Liver (tissue), 9 donors: ENCODE data around the gene ACCS. TPM values are rescaled to one million over a fixed set of nuclear protein-coding genes. Genes with fewer than 3 reads are reported as not detected.

Experiments used
- DNase-seq: peaks from one replicate; pipeline ENCODE4 v3.0.0-alpha.2; 2017; ENCODE audit warnings: low spot score
- H3K27ac ChIP-seq, 2 donors: one replicate each; pipeline ENCODE4 v1.7.0; 2013; ENCODE audit warnings: inconsistent platforms in 2 of 2, low read length in 2 of 2, control low read depth in 1 of 2, low read depth in 1 of 2, mild to moderate bottlenecking in 1 of 2
- H3K27me3 ChIP-seq, 4 donors: one replicate each; pipeline versions ENCODE4 v1.6.1 to v1.7.0; 2013; ENCODE audit warnings: low read length in 3 of 4, inconsistent platforms in 1 of 4, mild to moderate bottlenecking in 1 of 4, moderate library complexity in 1 of 4; ENCODE audit not compliant: control insufficient read depth in 4 of 4, insufficient read depth in 4 of 4
- H3K36me3 ChIP-seq, 4 donors: one replicate each; pipeline versions ENCODE4 v1.6.1 to v1.7.0; 2013; ENCODE audit warnings: low read length in 3 of 4, mild to moderate bottlenecking in 3 of 4, low read depth in 1 of 4, moderate library complexity in 1 of 4; ENCODE audit not compliant: control insufficient read depth in 4 of 4, insufficient read depth in 3 of 4
- H3K4me1 ChIP-seq, 4 donors: one replicate each; pipeline versions ENCODE4 v1.6.1 to v1.7.0; 2013; ENCODE audit warnings: low read length in 3 of 4, mild to moderate bottlenecking in 3 of 4, moderate library complexity in 1 of 4; ENCODE audit not compliant: control insufficient read depth in 4 of 4, insufficient read depth in 4 of 4
- H3K4me3 ChIP-seq, 3 donors: one replicate each; pipeline versions ENCODE4 v1.6.1 to v1.7.0; 2013; ENCODE audit warnings: low read length in 3 of 3, control low read depth in 1 of 3, low read depth in 1 of 3, mild to moderate bottlenecking in 1 of 3
- H3K9ac ChIP-seq, 2 donors: one replicate each; pipeline ENCODE4 v1.7.0; 2013; ENCODE audit warnings: low read length in 2 of 2, mild to moderate bottlenecking in 2 of 2, moderate library complexity in 2 of 2, control low read depth in 1 of 2, low read depth in 1 of 2
- H3K9me3 ChIP-seq, 4 donors: one replicate each; pipeline versions ENCODE4 v1.6.1 to v1.7.0; 2013; ENCODE audit warnings: low read length in 3 of 4; ENCODE audit not compliant: control insufficient read depth in 4 of 4
- ATF3 ChIP-seq: IDR thresholded peaks from 2 replicates; pipeline ENCODE4 v1.6.1; 2016; ENCODE audit warnings: antibody characterized with exemption
- CTCF ChIP-seq: fragments of 150-350 bp; IDR thresholded peaks from 2 replicates; pipeline ENCODE4 v1.5.1; 2017; ENCODE audit warnings: improper control_type of control experiment, low read depth, low read length; ENCODE audit not compliant: missing input control
- EGR1 ChIP-seq, 2 donors: IDR thresholded peaks; 2 replicates each; pipeline ENCODE4 v1.6.1; 2016 to 2018; ENCODE audit warnings: antibody characterized with exemption in 2 of 2, low read depth in 2 of 2
- FOXA1 ChIP-seq: IDR thresholded peaks from 2 replicates; pipeline ENCODE4 v1.6.1; 2016; ENCODE audit warnings: antibody characterized with exemption
- FOXA2 ChIP-seq: IDR thresholded peaks from 2 replicates; pipeline ENCODE4 v1.6.1; 2016; ENCODE audit warnings: antibody characterized with exemption
- GABPA ChIP-seq, 2 donors: IDR thresholded peaks in 1 of 2; conservative IDR thresholded peaks in 1 of 2; 2 replicates each; pipeline ENCODE4 v1.6.1; 2016; ENCODE audit warnings: antibody characterized with exemption in 2 of 2, mild to moderate bottlenecking in 1 of 2, moderate library complexity in 1 of 2
- HNF4A ChIP-seq, 2 donors: conservative IDR thresholded peaks; 2 replicates each; pipeline ENCODE4 v1.6.1; 2016; ENCODE audit warnings: antibody characterized with exemption in 2 of 2, mild to moderate bottlenecking in 2 of 2
- HNF4G ChIP-seq: IDR thresholded peaks from 2 replicates; pipeline ENCODE4 v1.6.1; 2016; ENCODE audit warnings: antibody characterized with exemption
- JUND ChIP-seq, 2 donors: IDR thresholded peaks; 2 replicates each; pipeline ENCODE4 v1.6.1; 2016; ENCODE audit warnings: antibody characterized with exemption in 2 of 2
- MAX ChIP-seq: IDR thresholded peaks from 2 replicates; pipeline ENCODE4 v1.6.1; 2016; ENCODE audit warnings: antibody characterized with exemption
- NR2F2 ChIP-seq: IDR thresholded peaks from 2 replicates; pipeline ENCODE4 v1.6.1; 2016; ENCODE audit warnings: antibody characterized with exemption
- RAD21 ChIP-seq, 2 donors: IDR thresholded peaks; 2 replicates each; pipeline ENCODE4 v1.6.1; 2016; ENCODE audit warnings: antibody characterized with exemption in 2 of 2, mild to moderate bottlenecking in 2 of 2
- RXRA ChIP-seq, 2 donors: IDR thresholded peaks; 2 replicates each; pipeline ENCODE4 v1.6.1; 2017 to 2018; ENCODE audit warnings: antibody characterized with exemption in 2 of 2, mild to moderate bottlenecking in 1 of 2
- SP1 ChIP-seq: IDR thresholded peaks from 2 replicates; pipeline ENCODE4 v1.6.1; 2018; ENCODE audit warnings: antibody characterized with exemption, mild to moderate bottlenecking
- TAF1 ChIP-seq: conservative IDR thresholded peaks from 2 replicates; pipeline ENCODE4 v1.6.1; 2016; ENCODE audit warnings: antibody characterized with exemption, mild to moderate bottlenecking
- YY1 ChIP-seq: IDR thresholded peaks from 2 replicates; pipeline ENCODE4 v1.6.1; 2016; ENCODE audit warnings: antibody characterized with exemption, mild to moderate bottlenecking
- WGBS: extraction: QIAGEN DNeasy Blood & Tissue Kit; methylation state at CpG from one replicate; pipeline ENCODE4 v1.1.7; 2013; 5-methylcytosine and 5-hydroxymethylcytosine counted together
- polyA plus RNA-seq, 2 donors: library from polyadenylated mRNA; stranded (reverse) in 1 of 2; unstranded in 1 of 2; fragments of 200-250 nt in 1 of 2; fragments of >200 nt in 1 of 2; fragmentation: Nextera tagmentation in 1 of 2; extraction: Ambion mirVana in 1 of 2; gene quantifications; one replicate each; pipeline versions ENCODE4 v1.2.1 to v1.2.3, GENCODE V29; 2013 to 2015
- total RNA-seq, 2 donors: library from RNA; depleted of rRNA; stranded (reverse); fragments of >200 nt; gene quantifications; one replicate each; pipeline ENCODE4 v1.2.3, GENCODE V29; 2014
- TF ChIP-seq, protein P1 (sequence below): IDR thresholded peaks from 2 replicates; pipeline ENCODE4 v1.6.1; 2016; ENCODE audit warnings: antibody characterized with exemption, mild to moderate bottlenecking
- TF ChIP-seq, protein P2 (sequence below): IDR thresholded peaks from 2 replicates; pipeline ENCODE4 v1.6.1; 2016; ENCODE audit warnings: antibody characterized with exemption
- donor health status: healthy.
- donor health status: healthy.
- donor health status: healthy.
- donor health status: healthy.
- donor health status: healthy.

The ACCS gene
- total and polyA plus RNA-seq, 4 donors = 8.7 to 17.5 (median 10.9) TPM

DNA sequence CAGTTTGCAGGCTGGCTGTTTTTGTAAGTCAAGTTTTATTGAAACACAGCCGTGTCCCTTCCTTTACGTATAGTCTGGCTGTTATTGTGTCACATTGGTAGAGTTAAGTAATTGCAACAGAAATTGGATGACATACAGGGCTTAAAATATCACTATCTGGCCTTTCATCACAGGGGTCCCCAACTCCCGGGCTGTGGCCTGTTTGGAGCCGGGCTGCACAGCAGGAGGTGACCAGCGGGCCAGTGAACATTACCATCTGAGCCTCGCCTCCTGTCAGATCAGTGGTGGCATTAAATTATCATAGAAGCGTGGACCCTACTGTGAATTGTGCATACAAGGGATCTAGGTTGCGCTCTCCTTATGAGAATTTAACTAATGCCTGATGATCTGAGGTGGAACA, 61.1 kb downstream of the ACCS start:
- H3K9me3 ChIP-seq = no peaks in the 10 kb centered on the region
- no peak overlapping the region for H3K27ac ChIP-seq
- 95% methylated on average over 8 of the region's 8 CpGs for WGBS
- no peak overlapping the region for H3K9ac ChIP-seq
- no peak for TF ChIP-seq FOXA2
- no peak for TF ChIP-seq TAF1
- no peak for TF ChIP-seq HNF4G
- TF ChIP-seq NR2F2 = no peak
- TF ChIP-seq, protein P1, sequence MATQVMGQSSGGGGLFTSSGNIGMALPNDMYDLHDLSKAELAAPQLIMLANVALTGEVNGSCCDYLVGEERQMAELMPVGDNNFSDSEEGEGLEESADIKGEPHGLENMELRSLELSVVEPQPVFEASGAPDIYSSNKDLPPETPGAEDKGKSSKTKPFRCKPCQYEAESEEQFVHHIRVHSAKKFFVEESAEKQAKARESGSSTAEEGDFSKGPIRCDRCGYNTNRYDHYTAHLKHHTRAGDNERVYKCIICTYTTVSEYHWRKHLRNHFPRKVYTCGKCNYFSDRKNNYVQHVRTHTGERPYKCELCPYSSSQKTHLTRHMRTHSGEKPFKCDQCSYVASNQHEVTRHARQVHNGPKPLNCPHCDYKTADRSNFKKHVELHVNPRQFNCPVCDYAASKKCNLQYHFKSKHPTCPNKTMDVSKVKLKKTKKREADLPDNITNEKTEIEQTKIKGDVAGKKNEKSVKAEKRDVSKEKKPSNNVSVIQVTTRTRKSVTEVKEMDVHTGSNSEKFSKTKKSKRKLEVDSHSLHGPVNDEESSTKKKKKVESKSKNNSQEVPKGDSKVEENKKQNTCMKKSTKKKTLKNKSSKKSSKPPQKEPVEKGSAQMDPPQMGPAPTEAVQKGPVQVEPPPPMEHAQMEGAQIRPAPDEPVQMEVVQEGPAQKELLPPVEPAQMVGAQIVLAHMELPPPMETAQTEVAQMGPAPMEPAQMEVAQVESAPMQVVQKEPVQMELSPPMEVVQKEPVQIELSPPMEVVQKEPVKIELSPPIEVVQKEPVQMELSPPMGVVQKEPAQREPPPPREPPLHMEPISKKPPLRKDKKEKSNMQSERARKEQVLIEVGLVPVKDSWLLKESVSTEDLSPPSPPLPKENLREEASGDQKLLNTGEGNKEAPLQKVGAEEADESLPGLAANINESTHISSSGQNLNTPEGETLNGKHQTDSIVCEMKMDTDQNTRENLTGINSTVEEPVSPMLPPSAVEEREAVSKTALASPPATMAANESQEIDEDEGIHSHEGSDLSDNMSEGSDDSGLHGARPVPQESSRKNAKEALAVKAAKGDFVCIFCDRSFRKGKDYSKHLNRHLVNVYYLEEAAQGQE = no peak
- TF ChIP-seq CTCF = no peak
- TF ChIP-seq GABPA (IDR thresholded peaks at IDR 0.05 in 1 of 2, conservative IDR thresholded peaks at IDR 0.05 in 1 of 2) = no peak
- no peak for TF ChIP-seq HNF4A (conservative IDR thresholded peaks at IDR 0.05)
- TF ChIP-seq JUND (IDR thresholded peaks at IDR 0.05) = no peak
- TF ChIP-seq RXRA (IDR thresholded peaks at IDR 0.05) = no peak
- TF ChIP-seq MAX = no peak
- no peak for TF ChIP-seq YY1
- no peak for TF ChIP-seq FOXA1
- no peak overlapping the region for H3K4me3 ChIP-seq
- peaks cover 6 to 43% (median 27%) of the 10 kb centered on the region in 4 donors for H3K36me3 ChIP-seq
- no peaks in the 10 kb centered on the region for H3K27me3 ChIP-seq
- no peak for DNase-seq
- H3K4me1 ChIP-seq = peaks cover 0 to 3% (median 0%) of the 10 kb centered on the region in 4 donors

DNA sequence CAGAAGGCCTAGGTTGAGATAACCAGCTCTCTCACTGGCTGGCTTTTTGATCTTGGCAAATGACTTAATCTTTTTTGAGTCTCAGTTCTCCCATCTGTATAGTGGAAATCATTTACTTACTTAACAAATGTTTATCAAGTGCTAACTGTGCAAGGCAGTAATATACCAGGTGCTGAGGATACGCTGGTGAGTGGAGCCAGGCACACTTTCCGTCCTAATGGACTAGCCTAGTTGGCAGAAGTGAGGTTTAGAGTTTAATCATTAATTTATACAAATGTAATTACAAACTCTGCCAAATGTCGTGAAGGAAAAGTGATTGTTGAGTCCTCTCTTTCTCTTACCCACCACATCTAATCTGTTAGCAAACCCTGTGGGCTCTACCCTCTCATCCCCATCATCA, 62.7 kb downstream of the ACCS start:
- no peaks in the 10 kb centered on the region for H3K27me3 ChIP-seq
- TF ChIP-seq YY1 (no peak), MAX (no peak), EGR1 (IDR thresholded peaks at IDR 0.05; ENCODE audit: low read depth in 2 of 2) (no peak), SP1 (no peak), HNF4A (conservative IDR thresholded peaks at IDR 0.05) (no peak), GABPA (IDR thresholded peaks at IDR 0.05 in 1 of 2, conservative IDR thresholded peaks at IDR 0.05 in 1 of 2) (no peak), NR2F2 (no peak), RAD21 (IDR thresholded peaks at IDR 0.05) (no peak), CTCF (no peak), ATF3 (no peak), HNF4G (no peak)
- TF ChIP-seq, protein P1 = no peak
- TF ChIP-seq, protein P2, sequence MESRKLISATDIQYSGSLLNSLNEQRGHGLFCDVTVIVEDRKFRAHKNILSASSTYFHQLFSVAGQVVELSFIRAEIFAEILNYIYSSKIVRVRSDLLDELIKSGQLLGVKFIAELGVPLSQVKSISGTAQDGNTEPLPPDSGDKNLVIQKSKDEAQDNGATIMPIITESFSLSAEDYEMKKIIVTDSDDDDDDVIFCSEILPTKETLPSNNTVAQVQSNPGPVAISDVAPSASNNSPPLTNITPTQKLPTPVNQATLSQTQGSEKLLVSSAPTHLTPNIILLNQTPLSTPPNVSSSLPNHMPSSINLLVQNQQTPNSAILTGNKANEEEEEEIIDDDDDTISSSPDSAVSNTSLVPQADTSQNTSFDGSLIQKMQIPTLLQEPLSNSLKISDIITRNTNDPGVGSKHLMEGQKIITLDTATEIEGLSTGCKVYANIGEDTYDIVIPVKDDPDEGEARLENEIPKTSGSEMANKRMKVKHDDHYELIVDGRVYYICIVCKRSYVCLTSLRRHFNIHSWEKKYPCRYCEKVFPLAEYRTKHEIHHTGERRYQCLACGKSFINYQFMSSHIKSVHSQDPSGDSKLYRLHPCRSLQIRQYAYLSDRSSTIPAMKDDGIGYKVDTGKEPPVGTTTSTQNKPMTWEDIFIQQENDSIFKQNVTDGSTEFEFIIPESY = no peak
- no peak for DNase-seq
- no peak overlapping the region for H3K9ac ChIP-seq
- H3K4me1 ChIP-seq = peaks cover 0 to 10% (median 5%) of the 10 kb centered on the region in 4 donors
- H3K36me3 ChIP-seq = peaks cover 6 to 43% (median 25%) of the 10 kb centered on the region in 4 donors
- no peaks in the 10 kb centered on the region for H3K9me3 ChIP-seq
- H3K27ac ChIP-seq = no peak overlapping the region
- 52% methylated on average over 3 of the region's 3 CpGs for WGBS
- no peak overlapping the region for H3K4me3 ChIP-seq
